HCT116 (cell line): ENCODE measurements around the gene IQUB. TPM values are rescaled to one million over a fixed set of nuclear protein-coding genes. Genes with fewer than 3 reads are reported as not detected.

Experiments
- ATAC-seq: fragments of 200-7000 bp; cut with Tn5 transposase; 2 replicates; pipeline ENCODE4 v1.9.1; 2020; ENCODE audit warnings: mild to moderate bottlenecking, moderate library complexity
- BruUV-seq: library from RNA; stranded (reverse); fragments of 400-500 nt; replicated peaks from 2 replicates; lab custom pipeline; 2021; lab: Mats Ljungman, UMichigan
- CTCF ChIA-PET: fragments of 300-600 bp; sonication (Branson Sonifier 250); formaldehyde crosslinking; loops from one replicate; lab custom pipeline; 2021; ENCODE audit warnings: antibody characterized with exemption; lab: Charles Lee
- POLR2A ChIA-PET: fragments of 300-600, 350-600 bp; sonication (Branson Sonifier 250); formaldehyde crosslinking; loops from one replicate; lab custom pipeline; 2021; ENCODE audit warnings: antibody characterized with exemption; lab: Charles Lee
- RAD21 ChIA-PET, 2 experiments: fragments of 300-600 bp; sonication (Branson Sonifier 250); formaldehyde crosslinking; loops; one replicate each; lab custom pipeline; 2023; ENCODE audit warnings: low total read pairs in 2 of 2; ENCODE audit not compliant: uncharacterized antibody in 2 of 2, unreplicated experiment in 2 of 2, low non-redundant PET in 1 of 2; lab: Charles Lee
- DNase-seq: peaks from one replicate; pipeline ENCODE4 v3.0.0-alpha.2; 2010; ENCODE audit warnings: low read depth, low spot score
- H2AFZ ChIP-seq: fragments of 200-600 bp; shearing (Covaris generic), sonication (generic); 2 replicates; pipeline ENCODE4 v1.6.1; 2017; ENCODE audit warnings: low read depth, mixed run types, mixed read lengths, antibody characterized with exemption, low read length; ENCODE audit not compliant: poor library complexity, severe bottlenecking
- H3K27ac ChIP-seq: 2 replicates; pipeline ENCODE4 v1.5.1; 2012; ENCODE audit warnings: low read depth, low read length
- H3K27me3 ChIP-seq: fragments of 200-600 bp; sonication (generic); 2 replicates; pipeline ENCODE4 v1.6.1; 2016; ENCODE audit warnings: mixed run types, low read length, mixed read lengths; ENCODE audit not compliant: insufficient read depth
- H3K36me3 ChIP-seq, 2 experiments: fragments of 200-500 bp in 1 of 2; fragments of 200-600 bp in 1 of 2; sonication (Bioruptor generic) in 1 of 2; sonication (generic) in 1 of 2; 2 replicates each; pipeline versions ENCODE4 v1.5.1 to v1.6.1; 2014 to 2016; ENCODE audit warnings: low read length in 2 of 2, inconsistent platforms in 1 of 2, mixed read lengths in 1 of 2, mixed run types in 1 of 2; ENCODE audit not compliant: insufficient read depth in 2 of 2, control insufficient read depth in 1 of 2
- H3K4me1 ChIP-seq, 2 experiments: fragments of 200-600 bp in 1 of 2; sonication (generic) in 1 of 2; 2 replicates each; pipeline versions ENCODE4 v1.5.1 to v1.6.1; 2012 to 2017; ENCODE audit warnings: low read length in 2 of 2, inconsistent platforms in 1 of 2, mild to moderate bottlenecking in 1 of 2, mixed read lengths in 1 of 2, mixed run types in 1 of 2, moderate library complexity in 1 of 2; ENCODE audit not compliant: insufficient read depth in 2 of 2, control insufficient read depth in 1 of 2
- H3K4me2 ChIP-seq: fragments of 200-600 bp; sonication (generic); 2 replicates; pipeline ENCODE4 v1.6.1; 2017; ENCODE audit warnings: mixed run types, low read length, mixed read lengths
- H3K4me3 ChIP-seq, 2 experiments: fragments of 200-600 bp in 1 of 2; sonication (generic) in 1 of 2; replicated peaks in 1 of 2; 2 replicates each; pipeline ENCODE4 v1.5.1; 2011 to 2016; ENCODE audit warnings: low read length in 2 of 2, control low read depth in 1 of 2, low read depth in 1 of 2, mild to moderate bottlenecking in 1 of 2, mixed read lengths in 1 of 2, mixed run types in 1 of 2
- H3K79me2 ChIP-seq: fragments of 200-600 bp; sonication (generic); 2 replicates; pipeline ENCODE4 v1.6.1; 2017; ENCODE audit warnings: mild to moderate bottlenecking, mixed run types, low read length, moderate library complexity, mixed read lengths; ENCODE audit not compliant: insufficient read depth
- H3K9ac ChIP-seq: fragments of 200-600 bp; sonication (generic); 2 replicates; pipeline ENCODE4 v1.6.1; 2016; ENCODE audit warnings: low read length, mixed read lengths
- H3K9me2 ChIP-seq: fragments of 200-600 bp; sonication (generic), shearing (Covaris generic); 2 replicates; pipeline ENCODE4 v1.6.1; 2017; ENCODE audit warnings: mixed run types, mild to moderate bottlenecking, moderate library complexity; ENCODE audit not compliant: insufficient read depth
- H3K9me3 ChIP-seq, 2 experiments: fragments of 200-500 bp in 1 of 2; fragments of 200-600 bp in 1 of 2; sonication (Bioruptor generic) in 1 of 2; sonication (generic) in 1 of 2; 2 replicates each; pipeline ENCODE4 v1.6.1; 2014 to 2017; ENCODE audit warnings: low read length in 2 of 2, mixed read lengths in 2 of 2, inconsistent platforms in 1 of 2, low read depth in 1 of 2, mild to moderate bottlenecking in 1 of 2, mixed run types in 1 of 2, moderate library complexity in 1 of 2; ENCODE audit not compliant: control insufficient read depth in 1 of 2, insufficient read depth in 1 of 2
- H4K20me1 ChIP-seq: fragments of 200-600 bp; sonication (generic), shearing (Covaris generic); 2 replicates; pipeline ENCODE4 v1.6.1; 2017; ENCODE audit warnings: mixed run types, mild to moderate bottlenecking, moderate library complexity; ENCODE audit not compliant: insufficient read depth
- CEBPB ChIP-seq: IDR thresholded peaks from 2 replicates; pipeline ENCODE4 v1.6.1; 2012; ENCODE audit warnings: low read depth
- EZH2 ChIP-seq: fragments of 200-600 bp; sonication (generic); IDR thresholded peaks from 2 replicates; pipeline ENCODE4 v1.6.1; 2017; ENCODE audit warnings: antibody characterized with exemption, mixed run types
- EZH2phosphoT487 ChIP-seq: fragments of 200-600 bp; IDR thresholded peaks from 2 replicates; pipeline ENCODE4 v1.6.1; 2018; ENCODE audit warnings: antibody characterized with exemption, borderline replicate concordance
- POLR2AphosphoS5 ChIP-seq: IDR thresholded peaks from 2 replicates; pipeline ENCODE4 v1.6.1; 2011; ENCODE audit warnings: mild to moderate bottlenecking, low read depth, low read length, moderate library complexity
- RAD21 ChIP-seq: IDR thresholded peaks from 2 replicates; pipeline ENCODE4 v1.6.1; 2012; ENCODE audit warnings: low read depth, mild to moderate bottlenecking
- SIN3A ChIP-seq: IDR thresholded peaks from 2 replicates; pipeline ENCODE4 v1.6.1; 2012; ENCODE audit warnings: low read depth
- TCF7L2 ChIP-seq: IDR thresholded peaks from 2 replicates; pipeline ENCODE4 v1.7.0; 2011; ENCODE audit warnings: borderline replicate concordance, inconsistent platforms; ENCODE audit not compliant: insufficient read depth, insufficient read length; ENCODE audit errors: extremely low read depth
- YY1 ChIP-seq: IDR thresholded peaks from 2 replicates; pipeline ENCODE4 v1.6.1; 2011; ENCODE audit warnings: low read length, low read depth, moderate library complexity, mild to moderate bottlenecking; ENCODE audit not compliant: insufficient replicate concordance; ENCODE audit errors: extremely low read depth
- ZFX ChIP-seq: fragments of 450-650 bp; IDR thresholded peaks from 2 replicates; pipeline ENCODE4 v1.6.1; 2017
- ZNF274 ChIP-seq: fragments of 200-500 bp; sonication (Bioruptor generic); IDR thresholded peaks from 2 replicates; pipeline ENCODE4 v1.6.1; 2014; ENCODE audit warnings: mild to moderate bottlenecking, low read depth, low read length, inconsistent platforms
- intact Hi-C: fragments of 100-400 bp; cut with micrococcal nuclease; formaldehyde crosslinking; loops from 2 replicates; pipeline ENCODE4 v1.10.0; 2022
- total RNA-seq: library from RNA; stranded (reverse); gene quantifications from one replicate; pipeline ENCODE4 v1.2.1, GENCODE V29; 2021; ENCODE audit not compliant: unreplicated experiment
- TF ChIP-seq, protein P1 (sequence below): IDR thresholded peaks from 2 replicates; pipeline ENCODE4 v1.6.1; 2011; ENCODE audit warnings: mild to moderate bottlenecking, low read length, moderate library complexity; ENCODE audit not compliant: insufficient replicate concordance; ENCODE audit errors: extremely low read depth

IQUB gene
- total RNA-seq, 1 experiment from 2014 or later = 0.79 TPM

GRCh38 chr7:123580406-123581161, 46.2 kb upstream of the IQUB start (continued):
- peak; percentile 74 for TF ChIP-seq YY1
- TF ChIP-seq EZH2 = no peak
- no peak for TF ChIP-seq ZNF274

GRCh38 chr7:123579416-123579815, 45.0 kb upstream of the IQUB start:
- Histone ChIP-seq H3K9ac (no peak overlapping the region), H3K4me1 (no peaks in the 10 kb centered on the region), H3K4me2 (no peak overlapping the region), H3K79me2 (no peaks in the 10 kb centered on the region), H3K27me3 (no peaks in the 10 kb centered on the region), H3K9me3 (no peaks in the 10 kb centered on the region), H3K36me3 (no peaks in the 10 kb centered on the region), H3K27ac (no peak overlapping the region), H3K9me2 (no peaks in the 10 kb centered on the region), H4K20me1 (no peaks in the 10 kb centered on the region), H3K4me3 (no peak overlapping the region), H2AFZ (no peak overlapping the region)
- TF ChIP-seq SIN3A = no peak
- TF ChIP-seq ZFX = no peak
- CTCF ChIA-PET = no interaction called here
- intact Hi-C loops = no loop called here
- ATAC-seq (no peak), DNase-seq (no peak)
- BruUV-seq = no TSS peak
- RAD21 ChIA-PET = no interaction called here
- POLR2A ChIA-PET = no interaction called here

DNA sequence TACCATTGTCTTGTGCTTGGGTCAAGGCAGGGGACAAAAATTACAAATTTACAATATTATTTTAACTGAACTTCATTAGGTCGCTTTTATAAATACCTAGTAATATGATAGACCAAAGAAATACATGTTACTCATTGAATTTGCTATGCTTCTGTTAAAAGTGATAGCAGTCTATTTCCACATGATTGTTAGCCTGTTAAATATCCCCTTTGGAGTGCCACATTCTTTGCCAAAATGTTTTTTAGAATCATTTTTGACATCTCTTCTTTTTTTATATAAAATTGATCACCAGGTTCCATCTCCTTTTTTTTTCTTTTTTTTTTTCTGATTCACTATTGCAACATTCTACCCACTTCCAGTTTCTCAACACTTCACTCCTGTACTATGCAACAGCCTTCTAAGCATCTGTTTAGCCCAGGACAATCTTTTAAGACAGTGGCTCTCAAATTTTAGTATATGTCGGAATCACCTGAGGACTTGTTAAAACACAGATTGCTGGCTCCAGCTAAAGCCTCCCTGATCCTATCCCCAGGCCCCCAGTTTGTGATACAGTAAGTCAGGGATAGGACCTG, 39.6 kb upstream of the IQUB start:
- no peak overlapping the region for H3K27ac ChIP-seq
- H2AFZ ChIP-seq = peak overlapping the region; percentile 26
- no peak overlapping the region for H3K9ac ChIP-seq
- no peaks in the 10 kb centered on the region for H3K79me2 ChIP-seq
- POLR2A ChIA-PET = no interaction called here
- intact Hi-C loops = no loop called here
- no peaks in the 10 kb centered on the region for H3K27me3 ChIP-seq
- DNase-seq = no peak
- H3K9me3 ChIP-seq = no peaks in the 10 kb centered on the region
- no TSS peak for BruUV-seq
- no peak overlapping the region for H3K4me3 ChIP-seq
- TF ChIP-seq, protein P1, sequence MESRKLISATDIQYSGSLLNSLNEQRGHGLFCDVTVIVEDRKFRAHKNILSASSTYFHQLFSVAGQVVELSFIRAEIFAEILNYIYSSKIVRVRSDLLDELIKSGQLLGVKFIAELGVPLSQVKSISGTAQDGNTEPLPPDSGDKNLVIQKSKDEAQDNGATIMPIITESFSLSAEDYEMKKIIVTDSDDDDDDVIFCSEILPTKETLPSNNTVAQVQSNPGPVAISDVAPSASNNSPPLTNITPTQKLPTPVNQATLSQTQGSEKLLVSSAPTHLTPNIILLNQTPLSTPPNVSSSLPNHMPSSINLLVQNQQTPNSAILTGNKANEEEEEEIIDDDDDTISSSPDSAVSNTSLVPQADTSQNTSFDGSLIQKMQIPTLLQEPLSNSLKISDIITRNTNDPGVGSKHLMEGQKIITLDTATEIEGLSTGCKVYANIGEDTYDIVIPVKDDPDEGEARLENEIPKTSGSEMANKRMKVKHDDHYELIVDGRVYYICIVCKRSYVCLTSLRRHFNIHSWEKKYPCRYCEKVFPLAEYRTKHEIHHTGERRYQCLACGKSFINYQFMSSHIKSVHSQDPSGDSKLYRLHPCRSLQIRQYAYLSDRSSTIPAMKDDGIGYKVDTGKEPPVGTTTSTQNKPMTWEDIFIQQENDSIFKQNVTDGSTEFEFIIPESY = no peak
- TF ChIP-seq RAD21 = no peak
- TF ChIP-seq POLR2AphosphoS5 = no peak
- no peak for TF ChIP-seq EZH2phosphoT487
- TF ChIP-seq CEBPB = no peak
- TF ChIP-seq SIN3A = no peak
- TF ChIP-seq TCF7L2 = no peak
- CTCF ChIA-PET = no interaction called here
- ATAC-seq = no peak
- peaks cover 2 to 5% of the 10 kb centered on the region in 2 experiments; a peak in 2 of 4 replicates for H3K4me1 ChIP-seq
- RAD21 ChIA-PET = no interaction called here
- H3K9me2 ChIP-seq = no peaks in the 10 kb centered on the region
- no peaks in the 10 kb centered on the region for H3K36me3 ChIP-seq
- no peaks in the 10 kb centered on the region for H4K20me1 ChIP-seq
- no peak overlapping the region for H3K4me2 ChIP-seq
